Hepatocyte (in vitro differentiated cells): Measurements from ENCODE around the gene SLC6A12. TPM values are rescaled to one million over a fixed set of nuclear protein-coding genes. Genes with fewer than 3 reads are reported as not detected.

Experiments used
- DNase-seq: peaks from one replicate; pipeline ENCODE4 v3.0.0-alpha.2; 2016; ENCODE audit warnings: low spot score
- H2AFZ ChIP-seq: fragments of 200-600 bp; sonication (generic); 2 replicates; pipeline ENCODE4 v1.6.0; 2016; ENCODE audit warnings: antibody characterized with exemption, mild to moderate bottlenecking
- H3K27ac ChIP-seq: fragments of 200-600 bp; sonication (generic); 2 replicates; pipeline ENCODE4 v1.5.1; 2016; ENCODE audit warnings: mild to moderate bottlenecking
- H3K27me3 ChIP-seq: fragments of 200-600 bp; sonication (generic); 2 replicates; pipeline ENCODE4 v1.6.1; 2016
- H3K36me3 ChIP-seq: fragments of 200-600 bp; sonication (generic); replicated peaks from 2 replicates; pipeline ENCODE4 v1.5.1; 2016; ENCODE audit warnings: low read depth; ENCODE audit not compliant: insufficient read depth
- H3K4me1 ChIP-seq: fragments of 200-600 bp; sonication (generic); 2 replicates; pipeline ENCODE4 v1.5.1; 2016; ENCODE audit warnings: mild to moderate bottlenecking, moderate library complexity; ENCODE audit not compliant: insufficient read depth
- H3K4me2 ChIP-seq: fragments of 200-600 bp; sonication (generic); 2 replicates; pipeline ENCODE4 v1.6.0; 2016
- H3K4me3 ChIP-seq: fragments of 200-600 bp; sonication (generic); 2 replicates; pipeline ENCODE4 v1.5.1; 2016; ENCODE audit warnings: mild to moderate bottlenecking
- H3K79me2 ChIP-seq: fragments of 200-600 bp; sonication (generic); 2 replicates; pipeline ENCODE4 v1.6.0; 2017; ENCODE audit warnings: mild to moderate bottlenecking
- H3K9me2 ChIP-seq: fragments of 200-600 bp; sonication (generic); replicated peaks from 2 replicates; pipeline ENCODE4 v1.6.0; 2017; ENCODE audit warnings: mild to moderate bottlenecking; ENCODE audit not compliant: insufficient read depth
- H3K9me3 ChIP-seq: fragments of 200-600 bp; sonication (generic); 2 replicates; pipeline ENCODE4 v1.5.1; 2016; ENCODE audit warnings: low read depth, mild to moderate bottlenecking
- H4K20me1 ChIP-seq: fragments of 200-600 bp; sonication (generic); 2 replicates; pipeline ENCODE4 v1.6.0; 2016; ENCODE audit warnings: mild to moderate bottlenecking; ENCODE audit not compliant: insufficient read depth, poor library complexity, severe bottlenecking
- EZH2 ChIP-seq: fragments of 200-600 bp; sonication (generic); IDR thresholded peaks from 2 replicates; pipeline ENCODE4 v1.6.1; 2016; ENCODE audit warnings: antibody characterized with exemption, mild to moderate bottlenecking, borderline replicate concordance
- EZH2phosphoT487 ChIP-seq: fragments of 200-600 bp; sonication (generic); IDR thresholded peaks from one replicate; pipeline ENCODE4 v1.6.1; 2018; ENCODE audit warnings: antibody characterized with exemption, mild to moderate bottlenecking, low read depth, moderate library complexity; ENCODE audit not compliant: unreplicated experiment, severe bottlenecking
- WGBS: methylation state at CpG from one replicate; pipeline ENCODE4 v1.1.6; 2016; ENCODE audit warnings: low lambda C conversion rate; ENCODE audit errors: missing lambda C conversion rate; 5-methylcytosine and 5-hydroxymethylcytosine counted together
- polyA plus RNA-seq: library from polyadenylated mRNA; unstranded; fragments of >200 nt; fragmentation: Nextera tagmentation; extraction: Ambion mirVana; gene quantifications from 2 replicates; pipeline ENCODE4 v1.2.1, GENCODE V29; 2016
- total RNA-seq: library from RNA; depleted of rRNA; stranded (reverse); fragments of >200 nt; gene quantifications from 2 replicates; pipeline ENCODE4 v1.2.3, GENCODE V29; 2014
- TF ChIP-seq, protein P1 (sequence below): fragments of 200-600 bp; sonication (generic); IDR thresholded peaks from 2 replicates; pipeline ENCODE4 v1.5.1; 2016; ENCODE audit warnings: antibody characterized with exemption, mild to moderate bottlenecking; ENCODE audit not compliant: poor library complexity

The SLC6A12 gene
- total and polyA plus RNA-seq, 2 experiments from 2014 or later, result 6.1 to 7.9 TPM

GRCh38 chr12:171743-172676 is 41.9 kb downstream of the SLC6A12 start:
- no peak for DNase-seq
- no peaks in the 10 kb centered on the region for H3K79me2 ChIP-seq
- no peaks in the 10 kb centered on the region for H3K9me2 ChIP-seq
- H3K4me1 ChIP-seq, result peaks cover 31% of the 10 kb centered on the region
- H3K27ac ChIP-seq, result no peak overlapping the region
- 76% methylated on average over 11 of the region's 18 CpGs for WGBS
- TF ChIP-seq EZH2phosphoT487 (no peak), EZH2 (no peak)
- TF ChIP-seq, protein P1, sequence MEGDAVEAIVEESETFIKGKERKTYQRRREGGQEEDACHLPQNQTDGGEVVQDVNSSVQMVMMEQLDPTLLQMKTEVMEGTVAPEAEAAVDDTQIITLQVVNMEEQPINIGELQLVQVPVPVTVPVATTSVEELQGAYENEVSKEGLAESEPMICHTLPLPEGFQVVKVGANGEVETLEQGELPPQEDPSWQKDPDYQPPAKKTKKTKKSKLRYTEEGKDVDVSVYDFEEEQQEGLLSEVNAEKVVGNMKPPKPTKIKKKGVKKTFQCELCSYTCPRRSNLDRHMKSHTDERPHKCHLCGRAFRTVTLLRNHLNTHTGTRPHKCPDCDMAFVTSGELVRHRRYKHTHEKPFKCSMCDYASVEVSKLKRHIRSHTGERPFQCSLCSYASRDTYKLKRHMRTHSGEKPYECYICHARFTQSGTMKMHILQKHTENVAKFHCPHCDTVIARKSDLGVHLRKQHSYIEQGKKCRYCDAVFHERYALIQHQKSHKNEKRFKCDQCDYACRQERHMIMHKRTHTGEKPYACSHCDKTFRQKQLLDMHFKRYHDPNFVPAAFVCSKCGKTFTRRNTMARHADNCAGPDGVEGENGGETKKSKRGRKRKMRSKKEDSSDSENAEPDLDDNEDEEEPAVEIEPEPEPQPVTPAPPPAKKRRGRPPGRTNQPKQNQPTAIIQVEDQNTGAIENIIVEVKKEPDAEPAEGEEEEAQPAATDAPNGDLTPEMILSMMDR, result no peak
- no peak overlapping the region for H3K4me2 ChIP-seq
- no peaks in the 10 kb centered on the region for H3K27me3 ChIP-seq
- no peaks in the 10 kb centered on the region for H3K36me3 ChIP-seq
- H3K4me3 ChIP-seq, result no peak overlapping the region
- H3K9me3 ChIP-seq, result no peaks in the 10 kb centered on the region
- H4K20me1 ChIP-seq, result no peaks in the 10 kb centered on the region
- H2AFZ ChIP-seq, result no peak overlapping the region

DNA sequence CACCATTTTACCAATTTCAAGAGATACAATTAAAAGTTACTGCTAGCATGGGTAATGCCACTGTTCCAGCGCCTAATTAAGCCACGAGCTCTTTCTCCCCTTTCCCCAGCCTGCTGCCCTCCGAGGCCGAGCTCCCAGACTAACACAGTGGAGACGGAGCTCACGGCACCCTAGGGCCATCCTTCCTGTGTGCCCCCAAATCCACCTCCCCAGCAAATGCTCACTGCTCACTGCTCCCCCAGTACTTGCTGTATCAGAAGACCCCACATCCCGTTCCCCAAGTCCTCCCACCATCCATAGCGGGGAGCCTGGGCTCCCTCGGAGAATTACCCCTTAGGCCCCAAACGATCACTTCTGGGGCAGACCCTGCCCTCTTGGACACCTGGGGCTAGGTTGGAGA is 42.7 kb downstream of the SLC6A12 start:
- H3K4me2 ChIP-seq, result no peak overlapping the region
- no peak overlapping the region for H3K4me3 ChIP-seq
- TF ChIP-seq EZH2, result no peak
- TF ChIP-seq, protein P1, result no peak
- no peak for TF ChIP-seq EZH2phosphoT487
- DNase-seq, result no peak
- H3K27me3 ChIP-seq, result no peaks in the 10 kb centered on the region
- H3K27ac ChIP-seq, result no peak overlapping the region
- H3K4me1 ChIP-seq, result peaks cover 38% of the 10 kb centered on the region
- H3K9me2 ChIP-seq, result no peaks in the 10 kb centered on the region
- no peaks in the 10 kb centered on the region for H3K79me2 ChIP-seq
- H2AFZ ChIP-seq, result no peak overlapping the region
- H3K36me3 ChIP-seq, result no peaks in the 10 kb centered on the region
- 85% methylated on average over 10 of the region's 10 CpGs for WGBS
- no peaks in the 10 kb centered on the region for H3K9me3 ChIP-seq
- H4K20me1 ChIP-seq, result no peaks in the 10 kb centered on the region

- H3K4me3 ChIP-seq, result no peak overlapping the region
- DNase-seq, result no peak
- no peaks in the 10 kb centered on the region for H3K36me3 ChIP-seq
- TF ChIP-seq EZH2, result no peak
- TF ChIP-seq, protein P1, result no peak
- no peak for TF ChIP-seq EZH2phosphoT487
- no peaks in the 10 kb centered on the region for H3K27me3 ChIP-seq
- no peak overlapping the region for H3K4me2 ChIP-seq
- WGBS, result 86% methylated on average over 29 of the region's 29 CpGs
- H3K9me2 ChIP-seq, result no peaks in the 10 kb centered on the region
- H3K27ac ChIP-seq, result no peak overlapping the region
- peaks cover 41% of the 10 kb centered on the region for H3K4me1 ChIP-seq
- no peaks in the 10 kb centered on the region for H4K20me1 ChIP-seq
- H3K79me2 ChIP-seq, result no peaks in the 10 kb centered on the region
- no peaks in the 10 kb centered on the region for H3K9me3 ChIP-seq
- H2AFZ ChIP-seq, result no peak overlapping the region
Observed at GRCh38 chr12:170371-171225, 43.4 kb downstream of the SLC6A12 start.
